Fibroblast of lung (primary cell): ENCODE data around the gene SLC34A3. TPM values are rescaled to one million over a fixed set of nuclear protein-coding genes. Genes with fewer than 3 reads are reported as not detected.
A peak's percentile ranks its signal among the peaks of the same experiment; 100 is the strongest.
"Not testable (repeated sequence)": the region's sequence is repeated elsewhere in the genome, so short reads cannot be mapped to it uniquely, and the experiment has no call there.

Experiments
- DNase-seq, 2 donors: peaks; one replicate each; pipeline versions ENCODE4 v3.0.0 to v3.0.0-alpha.2; 2010; ENCODE audit warnings: low read depth in 2 of 2
- H2AFZ ChIP-seq: 2 replicates; pipeline ENCODE4 v1.5.1; 2012; ENCODE audit warnings: low read length, control low read depth, inconsistent platforms
- H3K27ac ChIP-seq: 2 replicates; pipeline ENCODE4 v1.5.1; 2011; ENCODE audit warnings: low read length, control low read depth; ENCODE audit not compliant: insufficient read depth
- H3K27me3 ChIP-seq: 2 replicates; pipeline ENCODE4 v1.5.1; 2011; ENCODE audit warnings: mild to moderate bottlenecking, low read length; ENCODE audit not compliant: control insufficient read depth, insufficient read depth
- H3K36me3 ChIP-seq: 2 replicates; pipeline ENCODE4 v1.5.1; 2011; ENCODE audit warnings: low read length; ENCODE audit not compliant: control insufficient read depth, insufficient read depth
- H3K4me1 ChIP-seq: 2 replicates; pipeline ENCODE4 v1.5.1; 2011; ENCODE audit warnings: low read length; ENCODE audit not compliant: control insufficient read depth, insufficient read depth; ENCODE audit errors: extremely low read depth
- H3K4me2 ChIP-seq: 2 replicates; pipeline ENCODE4 v1.5.1; 2011; ENCODE audit warnings: low read length, control low read depth; ENCODE audit not compliant: insufficient read depth; ENCODE audit errors: extremely low read depth
- H3K4me3 ChIP-seq, 4 experiments: fragments of 200-600 bp in 1 of 4; sonication (generic) in 1 of 4; replicated peaks in 1 of 4; 2 replicates each; pipeline ENCODE4 v1.5.1; 2011 to 2016; ENCODE audit warnings: low read length in 4 of 4, low read depth in 3 of 4, mild to moderate bottlenecking in 3 of 4, control low read depth in 2 of 4, inconsistent platforms in 1 of 4, mixed read lengths in 1 of 4; ENCODE audit not compliant: insufficient read depth in 1 of 4; ENCODE audit errors: control extremely low read depth in 1 of 4
- H3K79me2 ChIP-seq: 2 replicates; pipeline ENCODE4 v1.5.1; 2012; ENCODE audit warnings: mild to moderate bottlenecking, low read length, inconsistent platforms; ENCODE audit not compliant: control insufficient read depth, insufficient read depth
- H3K9ac ChIP-seq: 2 replicates; pipeline ENCODE4 v1.5.1; 2011; ENCODE audit warnings: mild to moderate bottlenecking, low read length, control low read depth; ENCODE audit not compliant: insufficient read depth
- H3K9me3 ChIP-seq: 2 replicates; pipeline ENCODE4 v1.5.1; 2012; ENCODE audit warnings: low read depth, low read length; ENCODE audit not compliant: control insufficient read depth, insufficient read depth
- H4K20me1 ChIP-seq: 2 replicates; pipeline ENCODE4 v1.5.1; 2011; ENCODE audit warnings: low read length; ENCODE audit not compliant: control insufficient read depth, insufficient read depth; ENCODE audit errors: extremely low read depth
- CTCF ChIP-seq, 2 donors: IDR thresholded peaks in 1 of 2; conservative IDR thresholded peaks in 1 of 2; 1 replicate in 1 of 2; 2 replicates in 1 of 2; pipeline ENCODE4 v1.5.1; 2011 to 2012; ENCODE audit warnings: low read length in 2 of 2, control low read depth in 1 of 2, inconsistent platforms in 1 of 2, low read depth in 1 of 2, mild to moderate bottlenecking in 1 of 2
- EZH2 ChIP-seq: IDR thresholded peaks from 2 replicates; pipeline ENCODE4 v1.5.1; 2012; ENCODE audit warnings: low read length, control low read depth, mild to moderate bottlenecking; ENCODE audit errors: missing control alignments
- polyA plus RNA-seq, 2 donors: library from polyadenylated mRNA; depleted of rRNA in 1 of 2; stranded (reverse) in 1 of 2; unstranded in 1 of 2; fragments of >200 nt; gene quantifications; 2 replicates each; pipeline ENCODE4 v1.2.1, GENCODE V29; 2011 to 2012; ENCODE audit warnings: missing spikeins in 1 of 2
- total RNA-seq: library from RNA; depleted of rRNA; stranded (reverse); fragments of >200 nt; gene quantifications from 2 replicates; pipeline ENCODE4 v1.2.1, GENCODE V29; 2014

Gene SLC34A3
- total and polyA plus RNA-seq, 2 donors (not counting 1 experiment from before 2014, with no cell fraction given), result not detected

GRCh38 chr9:137236936-137237421 is 6.3 kb downstream of the SLC34A3 start:
- Histone ChIP-seq H3K27ac (no peak overlapping the region), H2AFZ (no peak overlapping the region), H3K27me3 (no peaks in the 10 kb centered on the region), H4K20me1 (no peaks in the 10 kb centered on the region), H3K9me3 (no peaks in the 10 kb centered on the region), H3K9ac (no peak overlapping the region), H3K36me3 (peaks cover 3% of the 10 kb centered on the region), H3K4me2 (no peak overlapping the region), H3K4me1 (peaks cover 2% of the 10 kb centered on the region), H3K79me2 (peaks cover 18% of the 10 kb centered on the region), H3K4me3 (no peak overlapping the region)
- DNase-seq, result no peak
- TF ChIP-seq EZH2, result no peak
- no peak for TF ChIP-seq CTCF (conservative IDR thresholded peaks at IDR 0.05 in 1 of 2, IDR thresholded peaks at IDR 0.05 in 1 of 2; ENCODE audit: low read depth in 1 of 2, low read length in 2 of 2)

GRCh38 chr9:137237759-137238726 is 7.3 kb downstream of the SLC34A3 start:
- H4K20me1 ChIP-seq, result no peaks in the 10 kb centered on the region
- TF ChIP-seq EZH2, result no peak
- no peak for TF ChIP-seq CTCF (conservative IDR thresholded peaks at IDR 0.05 in 1 of 2, IDR thresholded peaks at IDR 0.05 in 1 of 2; ENCODE audit: low read depth in 1 of 2, low read length in 2 of 2)
- H3K4me3 ChIP-seq, result no peak overlapping the region
- H3K27me3 ChIP-seq, result no peaks in the 10 kb centered on the region
- H3K4me2 ChIP-seq, result no peak overlapping the region
- peaks cover 6% of the 10 kb centered on the region for H3K4me1 ChIP-seq
- peaks cover 29% of the 10 kb centered on the region for H3K79me2 ChIP-seq
- peaks cover 13% of the 10 kb centered on the region for H3K36me3 ChIP-seq
- H3K9ac ChIP-seq, result no peak overlapping the region
- no peak overlapping the region for H3K27ac ChIP-seq
- DNase-seq, result no peak
- H3K9me3 ChIP-seq, result no peaks in the 10 kb centered on the region
- H2AFZ ChIP-seq, result no peak overlapping the region

GRCh38 chr9:137239541-137240200 is 9.0 kb downstream of the SLC34A3 start:
- H3K4me3 ChIP-seq, result peak overlapping the region; percentile 61 to 76 (median 72)
- peak overlapping the region; percentile 96 for H3K4me2 ChIP-seq
- peaks cover 38% of the 10 kb centered on the region for H3K79me2 ChIP-seq
- peaks cover 18% of the 10 kb centered on the region for H3K36me3 ChIP-seq
- H3K27me3 ChIP-seq, H3K4me1 ChIP-seq, H4K20me1 ChIP-seq, H3K9me3 ChIP-seq, DNase-seq, H2AFZ ChIP-seq: not testable (repeated sequence)
- peak overlapping the region; percentile 95 for H3K27ac ChIP-seq
- peak overlapping the region; percentile 89 for H3K9ac ChIP-seq
